A549 (cell line): ENCODE results near the gene COLEC12. TPM values are rescaled to one million over a fixed set of nuclear protein-coding genes. Genes with fewer than 3 reads are reported as not detected.

ENCODE experiments used
- ATAC-seq, 2 experiments: fragments of 200-7000 bp in 1 of 2; fragments of >200 bp in 1 of 2; cut with Nextera tagmentation in 1 of 2; cut with Tn5 transposase in 1 of 2; 3 replicates each; pipeline versions ENCODE4 v1.8.0 to v1.9.1; 2018 to 2020; ENCODE audit warnings: mild to moderate bottlenecking in 1 of 2, moderate library complexity in 1 of 2
- CTCF ChIA-PET: fragments of 300-600 bp; sonication (Branson Sonifier 250); formaldehyde crosslinking; extraction: SDS; loops from one replicate; lab custom pipeline; 2021; ENCODE audit warnings: antibody characterized with exemption, inconsistent platforms; lab: Yijun Ruan, JAX
- POLR2A ChIA-PET: fragments of 350-600 bp; formaldehyde crosslinking; extraction: SDS; loops from one replicate; lab custom pipeline; 2021; ENCODE audit warnings: antibody characterized with exemption, inconsistent platforms; lab: Yijun Ruan, JAX
- DNase-seq, 2 experiments: peaks; one replicate each; pipeline versions ENCODE4 v3.0.0 to v3.0.0-alpha.2; 2011 to 2016; ENCODE audit warnings: low read depth in 1 of 2, low spot score in 1 of 2
- FAIRE-seq: peaks from 2 replicates; lab custom pipeline; 2011; peaks lifted over from hg19 to GRCh38; lab: Jason Lieb, UNC
- H3K27ac ChIP-seq, 2 experiments: fragments of >200 bp; sonication (Bioruptor Twin); formaldehyde crosslinking; 3 replicates each; pipeline ENCODE4 v1.5.1; 2016 to 2017
- H3K4me1 ChIP-seq: fragments of >200 bp; sonication (Bioruptor Twin); formaldehyde crosslinking; 3 replicates; pipeline ENCODE4 v1.6.1; 2016
- H3K4me2 ChIP-seq: fragments of >200 bp; sonication (Bioruptor Twin); formaldehyde crosslinking; 3 replicates; pipeline ENCODE4 v1.6.1; 2016
- H3K4me3 ChIP-seq: fragments of >200 bp; sonication (Bioruptor Twin); formaldehyde crosslinking; 3 replicates; pipeline ENCODE4 v1.5.1; 2016
- H3K9me3 ChIP-seq: fragments of >200 bp; sonication (Bioruptor Twin); formaldehyde crosslinking; 3 replicates; pipeline ENCODE4 v1.6.1; 2016
- BCL3 ChIP-seq: fragments of >200 bp; sonication (Bioruptor Twin); formaldehyde crosslinking; IDR thresholded peaks from 3 replicates; pipeline ENCODE4 v1.6.1; 2016
- BHLHE40 ChIP-seq: IDR thresholded peaks from 2 replicates; pipeline ENCODE4 v1.6.1; 2012; ENCODE audit warnings: low read depth, low read length, inconsistent platforms
- CBX8 ChIP-seq: fragments of 200-600 bp; sonication (generic); IDR thresholded peaks from 2 replicates; pipeline ENCODE4 v1.6.1; 2016
- CHD4 ChIP-seq: fragments of 200-600 bp; sonication (generic); IDR thresholded peaks from 2 replicates; pipeline ENCODE4 v1.6.1; 2016; ENCODE audit warnings: antibody characterized with exemption, mild to moderate bottlenecking, borderline replicate concordance
- EP300 ChIP-seq, 2 experiments: fragments of >200 bp; sonication (Bioruptor Twin); formaldehyde crosslinking; IDR thresholded peaks; 2 replicates in 1 of 2; 3 replicates in 1 of 2; pipeline ENCODE4 v1.6.1; 2016 to 2017
- ESRRA ChIP-seq: fragments of 150-350 bp; IDR thresholded peaks from 2 replicates; pipeline ENCODE4 v1.6.1; 2014; ENCODE audit warnings: mild to moderate bottlenecking, low read length, borderline replicate concordance
- FOSL2 ChIP-seq, 2 experiments: fragments of 450-650 bp in 1 of 2; fragments of >200 bp in 1 of 2; sonication (Bioruptor Twin) in 1 of 2; formaldehyde crosslinking; IDR thresholded peaks; 2 replicates each; pipeline versions ENCODE4 v1.5.0 to v1.6.1; 2016 to 2020; ENCODE audit warnings: mild to moderate bottlenecking in 1 of 2, moderate library complexity in 1 of 2
- FOXS1 ChIP-seq: fragments of 250-450 bp; sonication (Bioruptor Pico); IDR thresholded peaks from 2 replicates; pipeline ENCODE4 v1.5.0; 2020; ENCODE audit warnings: mild to moderate bottlenecking, moderate library complexity
- HEYL ChIP-seq: fragments of 250-450 bp; sonication (Bioruptor Pico); IDR thresholded peaks from 2 replicates; pipeline ENCODE4 v1.8.0; 2021; ENCODE audit warnings: mild to moderate bottlenecking, moderate library complexity
- HOXA7 ChIP-seq: fragments of 250-450 bp; sonication (Bioruptor Pico); IDR thresholded peaks from 2 replicates; pipeline ENCODE4 v1.5.0; 2020; ENCODE audit warnings: mild to moderate bottlenecking, moderate library complexity
- HOXB13 ChIP-seq: fragments of 250-450 bp; sonication (Bioruptor Pico); IDR thresholded peaks from 2 replicates; pipeline ENCODE4 v1.5.0; 2020; ENCODE audit warnings: low read depth, mild to moderate bottlenecking, moderate library complexity
- JUN ChIP-seq, 2 experiments: fragments of >200 bp; sonication (Bioruptor Twin); formaldehyde crosslinking; IDR thresholded peaks; 2 replicates in 1 of 2; 3 replicates in 1 of 2; pipeline ENCODE4 v1.6.1; 2016 to 2017
- JUNB ChIP-seq: fragments of >200 bp; sonication (Bioruptor Twin); formaldehyde crosslinking; IDR thresholded peaks from 2 replicates; pipeline ENCODE4 v1.6.1; 2016
- KDM1A ChIP-seq: fragments of 200-600 bp; sonication (generic); IDR thresholded peaks from 2 replicates; pipeline ENCODE4 v1.6.1; 2016; ENCODE audit warnings: low read depth, mild to moderate bottlenecking
- MAX ChIP-seq: IDR thresholded peaks from 2 replicates; pipeline ENCODE4 v1.6.1; 2012
- RAD21 ChIP-seq, 2 experiments: fragments of >200 bp in 1 of 2; sonication (Bioruptor Twin) in 1 of 2; formaldehyde crosslinking in 1 of 2; IDR thresholded peaks in 1 of 2; conservative IDR thresholded peaks in 1 of 2; 2 replicates in 1 of 2; 3 replicates in 1 of 2; pipeline ENCODE4 v1.6.1; 2012 to 2018; ENCODE audit warnings: inconsistent platforms in 1 of 2
- RARB ChIP-seq: fragments of 250-450 bp; sonication (Bioruptor Pico); IDR thresholded peaks from 2 replicates; pipeline ENCODE4 v1.8.0; 2021; ENCODE audit warnings: mild to moderate bottlenecking, moderate library complexity
- REST ChIP-seq: fragments of 200-600 bp; sonication (generic); IDR thresholded peaks from 2 replicates; pipeline ENCODE4 v1.6.1; 2016; ENCODE audit warnings: antibody characterized with exemption, mild to moderate bottlenecking, moderate library complexity
- RNF2 ChIP-seq: fragments of 200-600 bp; sonication (generic); IDR thresholded peaks from 2 replicates; pipeline ENCODE4 v1.6.1; 2016; ENCODE audit warnings: low read depth, mild to moderate bottlenecking, antibody characterized with exemption, moderate library complexity, borderline replicate concordance
- TFCP2L1 ChIP-seq: fragments of 250-450 bp; sonication (Bioruptor Pico); IDR thresholded peaks from 2 replicates; pipeline ENCODE4 v1.5.0; 2021; ENCODE audit warnings: mild to moderate bottlenecking
- TP53 ChIP-seq: fragments of 250-450 bp; sonication (Bioruptor Pico); IDR thresholded peaks from 2 replicates; pipeline ENCODE4 v1.5.0; 2021; ENCODE audit warnings: mild to moderate bottlenecking, moderate library complexity
- USF2 ChIP-seq: fragments of 450-650 bp; IDR thresholded peaks from 2 replicates; pipeline ENCODE4 v1.6.1; 2014; ENCODE audit warnings: antibody characterized with exemption
- ZC3H11A ChIP-seq: fragments of 450-650 bp; IDR thresholded peaks from 2 replicates; pipeline ENCODE4 v1.6.1; 2014; ENCODE audit warnings: antibody characterized with exemption, mild to moderate bottlenecking
- ZNF302 ChIP-seq: fragments of 250-450 bp; sonication (Bioruptor Pico); IDR thresholded peaks from 2 replicates; pipeline ENCODE4 v1.9.0; 2021; ENCODE audit warnings: inconsistent platforms, mild to moderate bottlenecking, moderate library complexity
- WGBS: methylation state at CpG from one replicate; pipeline ENCODE4 v1.1.6; 2017; ENCODE audit errors: missing lambda C conversion rate; 5-methylcytosine and 5-hydroxymethylcytosine counted together
- polyA plus RNA-seq, 4 experiments: library from polyadenylated mRNA; depleted of rRNA in 3 of 4; stranded (reverse); fragments of >200 nt; fragmentation: RNase III in 1 of 4; extraction: RNeasy Plus Mini Kit Qiagen cat#74134 plus additional on column Dnase treatment in 1 of 4; gene quantifications; 2 replicates in 3 of 4; 3 replicates in 1 of 4; pipeline ENCODE4 v1.2.3, GENCODE V29; 2011 to 2017

Gene COLEC12
- polyA plus RNA-seq, 2 of the 4 experiments (the other 2 are of a cell fraction) = 0.01 TPM; not detected in 1

GRCh38 chr18:395456-396250 lies 104.8 kb downstream of the COLEC12 start:
- Histone ChIP-seq H3K4me2 (no peak overlapping the region), H3K9me3 (no peaks in the 10 kb centered on the region), H3K4me1 (no peaks in the 10 kb centered on the region), H3K27ac (no peak overlapping the region), H3K4me3 (no peak overlapping the region)
- 49% methylated on average over 12 of the region's 13 CpGs for WGBS
- no peak for FAIRE-seq
- CTCF ChIA-PET = no interaction called here
- no peak for TF ChIP-seq JUN (IDR thresholded peaks at IDR 0.05)
- no peak for TF ChIP-seq HEYL
- no peak for TF ChIP-seq CBX8
- TF ChIP-seq EP300 (IDR thresholded peaks at IDR 0.05) = no peak
- TF ChIP-seq BCL3 = no peak
- no peak for TF ChIP-seq USF2
- TF ChIP-seq FOXS1 = no peak
- TF ChIP-seq HOXB13 = no peak
- TF ChIP-seq TP53 (CRISPR knock-in tag) = no peak
- TF ChIP-seq BHLHE40 = no peak
- TF ChIP-seq ZC3H11A = no peak
- no peak for TF ChIP-seq RARB (CRISPR knock-in tag)
- no peak for TF ChIP-seq FOSL2 (IDR thresholded peaks at IDR 0.05)
- no peak for TF ChIP-seq FOSL2 (CRISPR knock-in tag; IDR thresholded peaks at IDR 0.05)
- TF ChIP-seq TFCP2L1 = no peak
- POLR2A ChIA-PET = no interaction called here
- no peak for ATAC-seq
- no peak for DNase-seq

- Histone ChIP-seq H3K4me3 (no peak overlapping the region), H3K4me2 (no peak overlapping the region)
- 43% methylated on average over 1 of the region's 1 CpG for WGBS
- TF ChIP-seq BHLHE40 = no peak
- TF ChIP-seq ZC3H11A = no peak
- no peak for TF ChIP-seq MAX
- no peak for TF ChIP-seq HOXA7
- no peak for TF ChIP-seq HOXB13
- no peak for TF ChIP-seq KDM1A
- TF ChIP-seq RNF2 = no peak
- TF ChIP-seq ESRRA = no peak
- no peak for TF ChIP-seq EP300 (IDR thresholded peaks at IDR 0.05)
- TF ChIP-seq ZNF302 (CRISPR knock-in tag) = no peak
- no peak for TF ChIP-seq CHD4
- no peak for TF ChIP-seq JUNB
- TF ChIP-seq TFCP2L1 = no peak
- no peak for TF ChIP-seq FOSL2 (IDR thresholded peaks at IDR 0.05)
- TF ChIP-seq FOSL2 (CRISPR knock-in tag; IDR thresholded peaks at IDR 0.05) = no peak
- TF ChIP-seq REST = no peak
- no peak for TF ChIP-seq RAD21 (conservative IDR thresholded peaks at IDR 0.05 in 1 of 2, IDR thresholded peaks at IDR 0.05 in 1 of 2)
- TF ChIP-seq, all 56 proteins: peak for 0
- Histone ChIP-seq H3K4me1 (no peaks in the 10 kb centered on the region), H3K27ac (no peak overlapping the region), H3K9me3 (no peaks in the 10 kb centered on the region)
- FAIRE-seq = no peak
- no peak for ATAC-seq
- ChIA-PET POLR2A (no interaction called here), CTCF (no interaction called here)
- no peak for DNase-seq
Observed at GRCh38 chr18:394987-395362, 105.5 kb downstream of the COLEC12 start.
